ENCODE measurements around the gene ZNF831. TPM values are rescaled to one million over a fixed set of nuclear protein-coding genes. Genes with fewer than 3 reads are reported as not detected.

The ZNF831 gene
- polyA plus RNA-seq, 1 of the 3 experiments (the other 2 are of a cell fraction) = not detected

DNA sequence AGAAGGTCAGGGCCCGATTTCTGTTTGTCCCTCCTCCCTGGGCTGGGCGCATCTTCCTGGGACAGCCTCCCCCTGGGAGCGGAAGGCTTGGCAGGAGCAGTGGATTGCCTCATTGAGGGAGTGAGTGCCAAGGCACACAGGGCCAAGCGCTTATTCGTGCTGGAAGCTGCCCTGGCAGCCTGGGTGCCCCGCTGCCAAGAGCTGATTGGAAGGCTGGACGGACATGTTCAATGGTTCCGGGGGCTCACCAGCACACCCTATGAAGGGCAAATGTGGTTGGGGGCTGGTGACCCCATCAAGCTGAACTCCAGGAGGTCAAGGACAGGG, 10.3 kb upstream of the ZNF831 start:
- ChIA-PET POLR2A (no interaction called here), CTCF (interaction anchor here (1.0 kb wide), 1 partner anchor 12 kb away, joined by 4 read pairs; no protein-coding TSS in a partner anchor)
- TF ChIP-seq TCF12 (IDR thresholded peaks at IDR 0.05) = no peak
- TF ChIP-seq, protein P1, sequence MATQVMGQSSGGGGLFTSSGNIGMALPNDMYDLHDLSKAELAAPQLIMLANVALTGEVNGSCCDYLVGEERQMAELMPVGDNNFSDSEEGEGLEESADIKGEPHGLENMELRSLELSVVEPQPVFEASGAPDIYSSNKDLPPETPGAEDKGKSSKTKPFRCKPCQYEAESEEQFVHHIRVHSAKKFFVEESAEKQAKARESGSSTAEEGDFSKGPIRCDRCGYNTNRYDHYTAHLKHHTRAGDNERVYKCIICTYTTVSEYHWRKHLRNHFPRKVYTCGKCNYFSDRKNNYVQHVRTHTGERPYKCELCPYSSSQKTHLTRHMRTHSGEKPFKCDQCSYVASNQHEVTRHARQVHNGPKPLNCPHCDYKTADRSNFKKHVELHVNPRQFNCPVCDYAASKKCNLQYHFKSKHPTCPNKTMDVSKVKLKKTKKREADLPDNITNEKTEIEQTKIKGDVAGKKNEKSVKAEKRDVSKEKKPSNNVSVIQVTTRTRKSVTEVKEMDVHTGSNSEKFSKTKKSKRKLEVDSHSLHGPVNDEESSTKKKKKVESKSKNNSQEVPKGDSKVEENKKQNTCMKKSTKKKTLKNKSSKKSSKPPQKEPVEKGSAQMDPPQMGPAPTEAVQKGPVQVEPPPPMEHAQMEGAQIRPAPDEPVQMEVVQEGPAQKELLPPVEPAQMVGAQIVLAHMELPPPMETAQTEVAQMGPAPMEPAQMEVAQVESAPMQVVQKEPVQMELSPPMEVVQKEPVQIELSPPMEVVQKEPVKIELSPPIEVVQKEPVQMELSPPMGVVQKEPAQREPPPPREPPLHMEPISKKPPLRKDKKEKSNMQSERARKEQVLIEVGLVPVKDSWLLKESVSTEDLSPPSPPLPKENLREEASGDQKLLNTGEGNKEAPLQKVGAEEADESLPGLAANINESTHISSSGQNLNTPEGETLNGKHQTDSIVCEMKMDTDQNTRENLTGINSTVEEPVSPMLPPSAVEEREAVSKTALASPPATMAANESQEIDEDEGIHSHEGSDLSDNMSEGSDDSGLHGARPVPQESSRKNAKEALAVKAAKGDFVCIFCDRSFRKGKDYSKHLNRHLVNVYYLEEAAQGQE (IDR thresholded peaks at IDR 0.05; ENCODE audit: low read depth, low read length) = no peak
- TF ChIP-seq TAF1 (IDR thresholded peaks at IDR 0.05; ENCODE audit: borderline replicate concordance, low read depth, low read length) = no peak
- no peak for TF ChIP-seq GATA2 (CRISPR knock-in tag; IDR thresholded peaks at IDR 0.05)
- TF ChIP-seq, protein P2, sequence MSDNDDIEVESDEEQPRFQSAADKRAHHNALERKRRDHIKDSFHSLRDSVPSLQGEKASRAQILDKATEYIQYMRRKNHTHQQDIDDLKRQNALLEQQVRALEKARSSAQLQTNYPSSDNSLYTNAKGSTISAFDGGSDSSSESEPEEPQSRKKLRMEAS (IDR thresholded peaks at IDR 0.05; ENCODE audit: low read depth) = no peak
- TF ChIP-seq, protein P3, sequence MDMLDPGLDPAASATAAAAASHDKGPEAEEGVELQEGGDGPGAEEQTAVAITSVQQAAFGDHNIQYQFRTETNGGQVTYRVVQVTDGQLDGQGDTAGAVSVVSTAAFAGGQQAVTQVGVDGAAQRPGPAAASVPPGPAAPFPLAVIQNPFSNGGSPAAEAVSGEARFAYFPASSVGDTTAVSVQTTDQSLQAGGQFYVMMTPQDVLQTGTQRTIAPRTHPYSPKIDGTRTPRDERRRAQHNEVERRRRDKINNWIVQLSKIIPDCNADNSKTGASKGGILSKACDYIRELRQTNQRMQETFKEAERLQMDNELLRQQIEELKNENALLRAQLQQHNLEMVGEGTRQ (IDR thresholded peaks at IDR 0.05; ENCODE audit: borderline replicate concordance, low read depth, low read length) = no peak
- TF ChIP-seq, protein P4, sequence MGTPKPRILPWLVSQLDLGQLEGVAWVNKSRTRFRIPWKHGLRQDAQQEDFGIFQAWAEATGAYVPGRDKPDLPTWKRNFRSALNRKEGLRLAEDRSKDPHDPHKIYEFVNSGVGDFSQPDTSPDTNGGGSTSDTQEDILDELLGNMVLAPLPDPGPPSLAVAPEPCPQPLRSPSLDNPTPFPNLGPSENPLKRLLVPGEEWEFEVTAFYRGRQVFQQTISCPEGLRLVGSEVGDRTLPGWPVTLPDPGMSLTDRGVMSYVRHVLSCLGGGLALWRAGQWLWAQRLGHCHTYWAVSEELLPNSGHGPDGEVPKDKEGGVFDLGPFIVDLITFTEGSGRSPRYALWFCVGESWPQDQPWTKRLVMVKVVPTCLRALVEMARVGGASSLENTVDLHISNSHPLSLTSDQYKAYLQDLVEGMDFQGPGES (IDR thresholded peaks at IDR 0.05; ENCODE audit: low read depth, low read length) = no peak
- no peak for TF ChIP-seq MXI1 (IDR thresholded peaks at IDR 0.05; ENCODE audit: low read depth, low read length)
- TF ChIP-seq, protein P5, sequence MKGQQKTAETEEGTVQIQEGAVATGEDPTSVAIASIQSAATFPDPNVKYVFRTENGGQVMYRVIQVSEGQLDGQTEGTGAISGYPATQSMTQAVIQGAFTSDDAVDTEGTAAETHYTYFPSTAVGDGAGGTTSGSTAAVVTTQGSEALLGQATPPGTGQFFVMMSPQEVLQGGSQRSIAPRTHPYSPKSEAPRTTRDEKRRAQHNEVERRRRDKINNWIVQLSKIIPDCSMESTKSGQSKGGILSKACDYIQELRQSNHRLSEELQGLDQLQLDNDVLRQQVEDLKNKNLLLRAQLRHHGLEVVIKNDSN (IDR thresholded peaks at IDR 0.05; ENCODE audit: borderline replicate concordance, low read depth) = no peak
- Histone ChIP-seq H3K9me2 (no peaks in the 10 kb centered on the region), H3K4me3 (ENCODE audit: low read depth in 2 of 2, low read length in 1 of 2) (no peak overlapping the region), H3K27me3 (ENCODE audit: insufficient read depth) (no peaks in the 10 kb centered on the region; the same call in 1 of the 2 replicates), H3F3A (replicated peaks; ENCODE audit: insufficient read depth) (no peaks in the 10 kb centered on the region), H3K9me3 (no peaks in the 10 kb centered on the region), H3K4me1 (ENCODE audit: control insufficient read depth in 1 of 2, insufficient read depth in 2 of 2, low read depth in 1 of 2, low read length in 1 of 2) (no peaks in the 10 kb centered on the region; a peak in 1 of 4 replicates), H3K79me2 (ENCODE audit: insufficient read depth) (no peaks in the 10 kb centered on the region), H3K27ac (ENCODE audit: low read depth in 2 of 2, low read length in 1 of 2) (no peak overlapping the region), H2AFZ (ENCODE audit: low read depth) (no peak overlapping the region), H3K36me3 (replicated peaks in 1 of 2; ENCODE audit: control insufficient read depth in 1 of 2, insufficient read depth in 2 of 2, low read length in 1 of 2) (no peaks in the 10 kb centered on the region), H4K20me1 (ENCODE audit: insufficient read depth) (no peaks in the 10 kb centered on the region), H3K9ac (no peak overlapping the region), H3K4me2 (no peak overlapping the region)
- 44% methylated on average over 6 of the region's 8 CpGs for WGBS (ENCODE audit: low lambda C conversion rate)
- DNase-seq = no peak

DNA sequence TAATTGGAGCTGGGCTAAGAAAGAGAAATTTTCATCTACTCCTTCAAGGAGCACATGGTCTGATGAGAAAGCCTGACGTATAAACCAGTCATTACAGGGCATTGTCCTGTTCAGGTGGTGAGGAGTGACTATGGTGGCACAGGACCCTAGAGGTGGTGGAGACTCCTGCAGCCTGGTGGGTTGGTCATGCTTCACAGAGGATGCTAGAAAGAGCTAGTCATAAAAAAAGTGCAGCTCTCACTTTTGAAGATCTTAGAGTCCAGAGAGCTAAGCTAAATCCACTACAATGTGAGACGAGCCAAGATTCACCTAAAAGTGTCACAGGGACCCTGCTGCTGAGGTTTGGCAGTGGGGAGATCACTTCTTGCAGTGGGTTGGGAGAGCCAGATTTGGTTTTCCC, 9.8 kb upstream of the ZNF831 start:
- 33% methylated on average over 1 of the region's 2 CpGs for WGBS (ENCODE audit: low lambda C conversion rate)
- CTCF ChIA-PET = interaction anchor here (1.0 kb wide), 1 partner anchor 12 kb away, joined by 4 read pairs; no protein-coding TSS in a partner anchor
- no peak for DNase-seq
- TF ChIP-seq TCF12 (IDR thresholded peaks at IDR 0.05) (no peak), CHD2 (IDR thresholded peaks at IDR 0.05; ENCODE audit: low read length, partially characterized antibody) (no peak), SMC3 (IDR thresholded peaks at IDR 0.05; ENCODE audit: low read depth, low read length) (no peak), FOXJ3 (CRISPR knock-in tag; IDR thresholded peaks at IDR 0.05) (no peak), MEF2A (IDR thresholded peaks at IDR 0.05; ENCODE audit: borderline replicate concordance, low read depth) (no peak), YY1 (IDR thresholded peaks at IDR 0.05; ENCODE audit: low read depth) (no peak), FOXM1 (IDR thresholded peaks at IDR 0.05; ENCODE audit: low read depth) (no peak), GATA2 (CRISPR knock-in tag; IDR thresholded peaks at IDR 0.05) (no peak)
- TF ChIP-seq, protein P5 (IDR thresholded peaks at IDR 0.05; ENCODE audit: borderline replicate concordance, low read depth) = no peak
- TF ChIP-seq, protein P1 (IDR thresholded peaks at IDR 0.05; ENCODE audit: low read depth, low read length) = no peak

More for the DNA sequence above, 9.8 kb upstream of the ZNF831 start:
- H3F3A ChIP-seq (replicated peaks; ENCODE audit: insufficient read depth) = no peaks in the 10 kb centered on the region
- POLR2A ChIA-PET = no interaction called here
- no peaks in the 10 kb centered on the region; the same call in 1 of the 2 replicates for H3K27me3 ChIP-seq (ENCODE audit: insufficient read depth)
- H3K9ac ChIP-seq = no peak overlapping the region
- H3K36me3 ChIP-seq (replicated peaks in 1 of 2; ENCODE audit: control insufficient read depth in 1 of 2, insufficient read depth in 2 of 2, low read length in 1 of 2) = no peaks in the 10 kb centered on the region
- H2AFZ ChIP-seq (ENCODE audit: low read depth) = no peak overlapping the region
- no peak overlapping the region for H3K4me3 ChIP-seq (ENCODE audit: low read depth in 2 of 2, low read length in 1 of 2)
- H3K4me1 ChIP-seq (ENCODE audit: control insufficient read depth in 1 of 2, insufficient read depth in 2 of 2, low read depth in 1 of 2, low read length in 1 of 2) = no peaks in the 10 kb centered on the region; a peak in 1 of 4 replicates
- no peaks in the 10 kb centered on the region for H3K9me3 ChIP-seq
- no peaks in the 10 kb centered on the region for H3K79me2 ChIP-seq (ENCODE audit: insufficient read depth)
- H3K27ac ChIP-seq (ENCODE audit: low read depth in 2 of 2, low read length in 1 of 2) = no peak overlapping the region
- no peak overlapping the region for H3K4me2 ChIP-seq
- H4K20me1 ChIP-seq (ENCODE audit: insufficient read depth) = no peaks in the 10 kb centered on the region
- H3K9me2 ChIP-seq = no peaks in the 10 kb centered on the region
